ENCODE data around the gene KIF26A.

GRCh38 chr14:104090071-104090748 is 48.2 kb upstream of the KIF26A start:
- TF ChIP-seq CTCF (IDR thresholded peaks at IDR 0.05; ENCODE audit: poor library complexity) (no peak), EZH2 (IDR thresholded peaks at IDR 0.05; ENCODE audit: borderline replicate concordance) (no peak), EZH2phosphoT487 (IDR thresholded peaks at IDR 0.05; ENCODE audit: low read depth, severe bottlenecking, unreplicated experiment) (no peak)

Measured in hepatocyte (in vitro differentiated cells).